Measurements from ENCODE around the gene NADK2. TPM values are rescaled to one million over a fixed set of nuclear protein-coding genes. Genes with fewer than 3 reads are reported as not detected.

Gene NADK2
- total and polyA plus RNA-seq, 9 of the 15 experiments (the other 6 are each of a cell fraction or from before 2014, with no cell fraction given): 10.6 to 41.0 (median 24.0) TPM

DNA sequence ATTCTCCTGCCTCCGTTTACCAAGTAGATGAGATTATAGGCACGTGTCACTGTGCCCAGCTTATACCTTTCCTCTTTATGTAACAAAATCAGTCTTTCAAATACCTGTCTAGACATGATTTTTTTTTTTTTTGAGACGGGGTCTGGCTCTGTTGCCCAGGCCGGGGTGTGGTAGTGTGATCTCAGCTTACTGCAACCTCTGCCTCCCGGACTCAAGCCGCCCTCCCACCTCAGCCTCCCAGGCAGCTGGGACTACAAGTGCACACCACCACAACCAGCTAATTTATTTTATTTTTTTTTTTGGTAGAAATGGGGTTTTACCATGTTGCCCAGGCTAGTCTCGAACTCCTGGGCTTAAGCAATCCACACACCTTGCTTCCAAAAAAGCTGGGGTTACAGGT, 13.2 kb downstream of the NADK2 start:
- Histone ChIP-seq H3K79me2 (ENCODE audit: control insufficient read depth, insufficient read depth, low read length) (peaks cover 27% of the 10 kb centered on the region), H3K9me3 (replicated peaks; ENCODE audit: control insufficient read depth, insufficient read depth, low read depth, low read length) (no peaks in the 10 kb centered on the region), H4K20me1 (replicated peaks; ENCODE audit: control insufficient read depth, insufficient read depth, low read length) (no peaks in the 10 kb centered on the region), H3K27me3 (ENCODE audit: control insufficient read depth in 2 of 2, insufficient read depth in 2 of 2, low read length in 2 of 2) (no peaks in the 10 kb centered on the region), H3K4me2 (ENCODE audit: insufficient read depth, low read length) (no peak overlapping the region), H3K9ac (ENCODE audit: insufficient read depth in 1 of 2, low read depth in 2 of 2, low read length in 2 of 2) (no peak overlapping the region), H3K27ac (ENCODE audit: extremely low read depth, low read depth, low read length) (no peak overlapping the region), H3K36me3 (ENCODE audit: control insufficient read depth, insufficient read depth, low read length) (peaks cover 19% of the 10 kb centered on the region; the same call in 1 of the 3 replicates), H3K4me3 (no peak overlapping the region), H3K4me1 (replicated peaks in 1 of 2; ENCODE audit: control insufficient read depth in 2 of 2, insufficient read depth in 2 of 2, low read length in 2 of 2) (peaks cover 8 to 14% of the 10 kb centered on the region in 2 experiments; a peak in 4 of 5 replicates), H3K9me1 (ENCODE audit: control insufficient read depth, insufficient read depth, low read length) (no peaks in the 10 kb centered on the region), H2AFZ (ENCODE audit: low read depth, low read length) (no peak overlapping the region)
- BruUV-seq (replicated peaks): no TSS peak
- ATAC-seq: no peak
- 95% methylated on average over 6 of the region's 7 CpGs for WGBS (ENCODE audit: insufficient coverage, low coverage, missing lambda C conversion rate)
- in situ Hi-C loops (cut with MboI) (no loop called here), intact Hi-C loops (cut with micrococcal nuclease) (no loop called here)
- no peak for FAIRE-seq
- no peak for TF ChIP-seq CCNT2 (IDR thresholded peaks at IDR 0.05; ENCODE audit: borderline replicate concordance, extremely low read depth, insufficient read length, low read depth, low read length)
- TF ChIP-seq ZNF121 (CRISPR knock-in tag; conservative IDR thresholded peaks at IDR 0.05): peak; percentile 44
- ChIA-PET POLR2A (interaction anchor here (8.1 kb wide), 1 partner anchor 13 kb away, joined by 71 read pairs; the partner anchor contains the start of gene NADK2), CTCF (ENCODE audit: low intra/inter-chr PET ratio) (interaction anchor here (0.6 kb wide), 1 partner anchor 23 kb away, joined by 4 read pairs; no protein-coding TSS in a partner anchor)
- no peak for DNase-seq (ENCODE audit: extremely low read depth in 1 of 4, low spot score in 3 of 4)

DNA sequence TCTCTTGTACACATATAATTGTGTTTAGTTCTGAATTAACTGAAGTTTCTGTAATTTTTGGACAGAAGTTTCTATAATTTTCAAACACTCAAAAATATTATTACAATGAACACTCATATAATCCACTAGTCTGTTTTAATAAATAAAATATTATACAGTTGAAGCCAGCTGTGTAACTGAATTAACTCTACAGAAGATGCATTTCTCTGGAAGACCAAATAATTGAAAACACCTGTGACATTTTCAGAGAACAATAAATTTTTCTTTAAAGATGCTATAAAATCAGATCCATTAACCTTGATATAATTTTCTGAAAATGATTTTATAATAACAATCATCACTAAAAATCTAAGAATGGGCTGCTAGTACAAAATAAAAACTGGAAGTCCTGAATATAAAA, 14.7 kb downstream of the NADK2 start:
- Histone ChIP-seq H3K27me3 (ENCODE audit: control insufficient read depth in 2 of 2, insufficient read depth in 2 of 2, low read length in 2 of 2) (no peaks in the 10 kb centered on the region), H3K9me1 (ENCODE audit: control insufficient read depth, insufficient read depth, low read length) (no peaks in the 10 kb centered on the region), H4K20me1 (replicated peaks; ENCODE audit: control insufficient read depth, insufficient read depth, low read length) (no peaks in the 10 kb centered on the region), H3K36me3 (ENCODE audit: control insufficient read depth, insufficient read depth, low read length) (peaks cover 19% of the 10 kb centered on the region; the same call in 1 of the 3 replicates), H2AFZ (ENCODE audit: low read depth, low read length) (no peak overlapping the region), H3K4me2 (ENCODE audit: insufficient read depth, low read length) (no peak overlapping the region), H3K4me1 (replicated peaks in 1 of 2; ENCODE audit: control insufficient read depth in 2 of 2, insufficient read depth in 2 of 2, low read length in 2 of 2) (peaks cover 0 to 7% of the 10 kb centered on the region in 2 experiments; a peak in 3 of 5 replicates), H3K4me3 (no peak overlapping the region), H3K27ac (ENCODE audit: extremely low read depth, low read depth, low read length) (no peak overlapping the region), H3K9me3 (replicated peaks; ENCODE audit: control insufficient read depth, insufficient read depth, low read depth, low read length) (no peaks in the 10 kb centered on the region), H3K9ac (ENCODE audit: insufficient read depth in 1 of 2, low read depth in 2 of 2, low read length in 2 of 2) (no peak overlapping the region), H3K79me2 (ENCODE audit: control insufficient read depth, insufficient read depth, low read length) (peaks cover 17% of the 10 kb centered on the region; the same call in 2 of the 3 replicates)
- DNase-seq (ENCODE audit: extremely low read depth in 1 of 4, low spot score in 3 of 4) (no peak), ATAC-seq (no peak), FAIRE-seq (no peak)
- in situ Hi-C loops (cut with MboI) (no loop called here), intact Hi-C loops (cut with micrococcal nuclease) (no loop called here)
- BruUV-seq (replicated peaks): no TSS peak
- POLR2A ChIA-PET: interaction anchor here (8.1 kb wide), 1 partner anchor 14 kb away, joined by 71 read pairs; the partner anchor contains the start of gene NADK2
- CTCF ChIA-PET (ENCODE audit: low intra/inter-chr PET ratio): no interaction called here
- TF ChIP-seq, protein P1, sequence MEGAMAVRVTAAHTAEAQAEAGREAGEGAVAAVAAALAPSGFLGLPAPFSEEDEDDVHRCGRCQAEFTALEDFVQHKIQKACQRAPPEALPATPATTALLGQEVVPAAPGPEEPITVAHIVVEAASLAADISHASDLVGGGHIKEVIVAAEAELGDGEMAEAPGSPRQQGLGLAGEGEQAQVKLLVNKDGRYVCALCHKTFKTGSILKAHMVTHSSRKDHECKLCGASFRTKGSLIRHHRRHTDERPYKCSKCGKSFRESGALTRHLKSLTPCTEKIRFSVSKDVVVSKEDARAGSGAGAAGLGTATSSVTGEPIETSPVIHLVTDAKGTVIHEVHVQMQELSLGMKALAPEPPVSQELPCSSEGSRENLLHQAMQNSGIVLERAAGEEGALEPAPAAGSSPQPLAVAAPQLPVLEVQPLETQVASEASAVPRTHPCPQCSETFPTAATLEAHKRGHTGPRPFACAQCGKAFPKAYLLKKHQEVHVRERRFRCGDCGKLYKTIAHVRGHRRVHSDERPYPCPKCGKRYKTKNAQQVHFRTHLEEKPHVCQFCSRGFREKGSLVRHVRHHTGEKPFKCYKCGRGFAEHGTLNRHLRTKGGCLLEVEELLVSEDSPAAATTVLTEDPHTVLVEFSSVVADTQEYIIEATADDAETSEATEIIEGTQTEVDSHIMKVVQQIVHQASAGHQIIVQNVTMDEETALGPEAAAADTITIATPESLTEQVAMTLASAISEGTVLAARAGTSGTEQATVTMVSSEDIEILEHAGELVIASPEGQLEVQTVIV (CRISPR knock-in tag; IDR thresholded peaks at IDR 0.05; ENCODE audit: borderline replicate concordance): no peak
- TF ChIP-seq RBM34 (IDR thresholded peaks at IDR 0.05; ENCODE audit: borderline replicate concordance, insufficient read depth, low read length) (no peak), HLTF (IDR thresholded peaks at IDR 0.05) (no peak)
- TF ChIP-seq, protein P2, sequence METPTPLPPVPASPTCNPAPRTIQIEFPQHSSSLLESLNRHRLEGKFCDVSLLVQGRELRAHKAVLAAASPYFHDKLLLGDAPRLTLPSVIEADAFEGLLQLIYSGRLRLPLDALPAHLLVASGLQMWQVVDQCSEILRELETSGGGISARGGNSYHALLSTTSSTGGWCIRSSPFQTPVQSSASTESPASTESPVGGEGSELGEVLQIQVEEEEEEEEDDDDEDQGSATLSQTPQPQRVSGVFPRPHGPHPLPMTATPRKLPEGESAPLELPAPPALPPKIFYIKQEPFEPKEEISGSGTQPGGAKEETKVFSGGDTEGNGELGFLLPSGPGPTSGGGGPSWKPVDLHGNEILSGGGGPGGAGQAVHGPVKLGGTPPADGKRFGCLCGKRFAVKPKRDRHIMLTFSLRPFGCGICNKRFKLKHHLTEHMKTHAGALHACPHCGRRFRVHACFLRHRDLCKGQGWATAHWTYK (CRISPR knock-in tag; IDR thresholded peaks at IDR 0.05): no peak
- TF ChIP-seq, protein P3, sequence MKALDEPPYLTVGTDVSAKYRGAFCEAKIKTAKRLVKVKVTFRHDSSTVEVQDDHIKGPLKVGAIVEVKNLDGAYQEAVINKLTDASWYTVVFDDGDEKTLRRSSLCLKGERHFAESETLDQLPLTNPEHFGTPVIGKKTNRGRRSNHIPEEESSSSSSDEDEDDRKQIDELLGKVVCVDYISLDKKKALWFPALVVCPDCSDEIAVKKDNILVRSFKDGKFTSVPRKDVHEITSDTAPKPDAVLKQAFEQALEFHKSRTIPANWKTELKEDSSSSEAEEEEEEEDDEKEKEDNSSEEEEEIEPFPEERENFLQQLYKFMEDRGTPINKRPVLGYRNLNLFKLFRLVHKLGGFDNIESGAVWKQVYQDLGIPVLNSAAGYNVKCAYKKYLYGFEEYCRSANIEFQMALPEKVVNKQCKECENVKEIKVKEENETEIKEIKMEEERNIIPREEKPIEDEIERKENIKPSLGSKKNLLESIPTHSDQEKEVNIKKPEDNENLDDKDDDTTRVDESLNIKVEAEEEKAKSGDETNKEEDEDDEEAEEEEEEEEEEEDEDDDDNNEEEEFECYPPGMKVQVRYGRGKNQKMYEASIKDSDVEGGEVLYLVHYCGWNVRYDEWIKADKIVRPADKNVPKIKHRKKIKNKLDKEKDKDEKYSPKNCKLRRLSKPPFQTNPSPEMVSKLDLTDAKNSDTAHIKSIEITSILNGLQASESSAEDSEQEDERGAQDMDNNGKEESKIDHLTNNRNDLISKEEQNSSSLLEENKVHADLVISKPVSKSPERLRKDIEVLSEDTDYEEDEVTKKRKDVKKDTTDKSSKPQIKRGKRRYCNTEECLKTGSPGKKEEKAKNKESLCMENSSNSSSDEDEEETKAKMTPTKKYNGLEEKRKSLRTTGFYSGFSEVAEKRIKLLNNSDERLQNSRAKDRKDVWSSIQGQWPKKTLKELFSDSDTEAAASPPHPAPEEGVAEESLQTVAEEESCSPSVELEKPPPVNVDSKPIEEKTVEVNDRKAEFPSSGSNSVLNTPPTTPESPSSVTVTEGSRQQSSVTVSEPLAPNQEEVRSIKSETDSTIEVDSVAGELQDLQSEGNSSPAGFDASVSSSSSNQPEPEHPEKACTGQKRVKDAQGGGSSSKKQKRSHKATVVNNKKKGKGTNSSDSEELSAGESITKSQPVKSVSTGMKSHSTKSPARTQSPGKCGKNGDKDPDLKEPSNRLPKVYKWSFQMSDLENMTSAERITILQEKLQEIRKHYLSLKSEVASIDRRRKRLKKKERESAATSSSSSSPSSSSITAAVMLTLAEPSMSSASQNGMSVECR (CRISPR knock-in tag; IDR thresholded peaks at IDR 0.05): no peak

Measured in K562 (cell line).